Measurements from ENCODE around the gene LPAR3.
A peak's percentile ranks its signal among the peaks of the same experiment; 100 is the strongest.

LPAR3 gene

GRCh38 chr1:84775535-84775920, 117.5 kb downstream of the LPAR3 start:
- no peak for DNase-seq (ENCODE audit: low read depth, low spot score)

- DNase-seq (ENCODE audit: low read depth, low spot score), result no peak
Observed at GRCh38 chr1:84774669-84775534, 118.1 kb downstream of the LPAR3 start.

- no peak for DNase-seq (ENCODE audit: low read depth, low spot score)
Observed at GRCh38 chr1:84773933-84774497, 119.0 kb downstream of the LPAR3 start.

GRCh38 chr1:84773195-84773594, 119.8 kb downstream of the LPAR3 start:
- DNase-seq (ENCODE audit: low read depth, low spot score), result no peak

- DNase-seq (ENCODE audit: low read depth, low spot score), result peak; percentile 17
Observed at GRCh38 chr1:84772428-84772943, 120.5 kb downstream of the LPAR3 start.

- DNase-seq (ENCODE audit: low read depth, low spot score), result no peak
Observed at GRCh38 chr1:84771895-84772294, 121.1 kb downstream of the LPAR3 start.

GRCh38 chr1:84770481-84770880, 122.5 kb downstream of the LPAR3 start:
- no peak for DNase-seq (ENCODE audit: low read depth, low spot score)

- DNase-seq (ENCODE audit: low read depth, low spot score), result no peak
Observed at GRCh38 chr1:84769636-84770035, 123.4 kb downstream of the LPAR3 start.

- no peak for DNase-seq (ENCODE audit: low read depth, low spot score)
Observed at GRCh38 chr1:84768634-84769033, 124.4 kb downstream of the LPAR3 start.

- no peak for DNase-seq (ENCODE audit: low read depth, low spot score)
Observed at GRCh38 chr1:84763912-84764680, 128.9 kb downstream of the LPAR3 start.

- DNase-seq (ENCODE audit: low read depth, low spot score), result no peak
Observed at GRCh38 chr1:84762664-84763063, 130.3 kb downstream of the LPAR3 start.

Measured in activated CD4-positive, CD25-positive, alpha-beta regulatory T cell treated with anti-CD3 and anti-CD28 coated beads, Interleukin-2, amount 50 U/mL, for 16 hours (primary cell).